ENCODE results near the gene ACAN.

DNA sequence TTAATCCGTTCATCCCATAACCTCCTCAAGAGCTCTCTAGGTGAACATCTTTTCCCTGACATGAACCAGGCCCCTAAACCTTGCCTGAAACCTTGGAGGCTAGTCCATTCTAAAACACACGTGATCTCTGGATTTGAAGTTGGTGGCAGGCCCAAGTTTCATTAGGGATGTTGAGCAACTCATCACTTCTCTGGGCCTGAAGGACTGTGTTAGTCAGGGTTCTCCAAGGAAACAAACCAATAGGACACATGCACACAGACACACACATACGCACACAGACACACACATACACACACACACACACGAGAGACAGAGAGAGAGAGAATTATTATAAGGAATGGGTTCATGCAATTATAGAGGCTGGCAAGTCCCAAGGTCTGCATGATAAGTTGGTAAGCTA lies 31.9 kb downstream of the ACAN start:
- TF ChIP-seq, protein P1, sequence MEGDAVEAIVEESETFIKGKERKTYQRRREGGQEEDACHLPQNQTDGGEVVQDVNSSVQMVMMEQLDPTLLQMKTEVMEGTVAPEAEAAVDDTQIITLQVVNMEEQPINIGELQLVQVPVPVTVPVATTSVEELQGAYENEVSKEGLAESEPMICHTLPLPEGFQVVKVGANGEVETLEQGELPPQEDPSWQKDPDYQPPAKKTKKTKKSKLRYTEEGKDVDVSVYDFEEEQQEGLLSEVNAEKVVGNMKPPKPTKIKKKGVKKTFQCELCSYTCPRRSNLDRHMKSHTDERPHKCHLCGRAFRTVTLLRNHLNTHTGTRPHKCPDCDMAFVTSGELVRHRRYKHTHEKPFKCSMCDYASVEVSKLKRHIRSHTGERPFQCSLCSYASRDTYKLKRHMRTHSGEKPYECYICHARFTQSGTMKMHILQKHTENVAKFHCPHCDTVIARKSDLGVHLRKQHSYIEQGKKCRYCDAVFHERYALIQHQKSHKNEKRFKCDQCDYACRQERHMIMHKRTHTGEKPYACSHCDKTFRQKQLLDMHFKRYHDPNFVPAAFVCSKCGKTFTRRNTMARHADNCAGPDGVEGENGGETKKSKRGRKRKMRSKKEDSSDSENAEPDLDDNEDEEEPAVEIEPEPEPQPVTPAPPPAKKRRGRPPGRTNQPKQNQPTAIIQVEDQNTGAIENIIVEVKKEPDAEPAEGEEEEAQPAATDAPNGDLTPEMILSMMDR (IDR thresholded peaks at IDR 0.05), result no peak
- no peak for TF ChIP-seq POLR2A (IDR thresholded peaks at IDR 0.05)
